Mesothelial cell of epicardium (in vitro differentiated cells): ENCODE results near the gene TRIM51. TPM values are rescaled to one million over a fixed set of nuclear protein-coding genes. Genes with fewer than 3 reads are reported as not detected.
"Not testable (repeated sequence)": the region's sequence is repeated elsewhere in the genome, so short reads cannot be mapped to it uniquely, and the experiment has no call there.

Source experiments
- DNase-seq, 2 experiments: peaks; one replicate each; pipeline ENCODE4 v3.0.0; 2021; ENCODE audit warnings: low spot score in 2 of 2; ENCODE audit not compliant: unreplicated experiment in 2 of 2
- H3K27ac Mint-ChIP-seq: 2 replicates; pipeline ENCODE4 v1.8.0; 2021; ENCODE audit warnings: mixed read lengths
- H3K27me3 Mint-ChIP-seq: 2 replicates; pipeline ENCODE4 v1.8.0; 2021; ENCODE audit warnings: low read depth, mixed read lengths
- H3K36me3 Mint-ChIP-seq: 2 replicates; pipeline ENCODE4 v1.8.0; 2021; ENCODE audit warnings: mixed read lengths
- H3K4me1 Mint-ChIP-seq: 2 replicates; pipeline ENCODE4 v1.8.0; 2021; ENCODE audit warnings: mixed read lengths
- H3K4me3 Mint-ChIP-seq: 2 replicates; pipeline ENCODE4 v1.8.0; 2021; ENCODE audit warnings: mild to moderate bottlenecking, moderate library complexity, mixed read lengths
- H3K9me3 Mint-ChIP-seq: 2 replicates; pipeline ENCODE4 v1.8.0; 2021; ENCODE audit warnings: mixed read lengths
- CTCF ChIP-seq: fragments of 200-600 bp; sonication (generic); IDR thresholded peaks from one replicate; pipeline ENCODE4 v1.5.0; 2021; ENCODE audit warnings: antibody characterized with exemption; ENCODE audit not compliant: unreplicated experiment
- total RNA-seq: library from RNA; stranded (reverse); gene quantifications from 3 replicates; pipeline ENCODE4 v1.2.1, GENCODE V29; 2021

TRIM51 gene
- total RNA-seq, 1 donor from 2014 or later = not detected

DNA sequence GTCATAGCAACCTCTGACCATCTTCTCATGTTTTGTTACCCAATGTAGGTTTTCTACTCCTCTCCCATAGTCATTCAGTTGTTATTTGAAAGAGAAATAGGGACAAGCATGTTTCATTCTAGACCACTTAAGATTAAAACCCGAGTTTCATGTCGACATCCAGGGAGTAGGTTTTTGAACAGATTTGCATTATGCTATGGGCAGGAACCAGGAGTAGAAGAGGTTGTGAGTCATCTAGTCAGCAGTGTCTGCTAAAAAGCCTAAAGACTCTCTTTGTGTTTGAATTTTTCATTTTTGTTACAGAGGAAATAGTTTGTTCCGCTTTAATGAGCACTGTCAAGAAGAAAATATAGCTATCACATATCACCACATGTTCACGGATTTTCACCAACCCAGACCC, 1.9 kb downstream of the TRIM51 start:
- not testable (repeated sequence) for H3K27ac Mint-ChIP-seq, H3K4me3 Mint-ChIP-seq, H3K36me3 Mint-ChIP-seq, H3K27me3 Mint-ChIP-seq, DNase-seq, H3K4me1 Mint-ChIP-seq
- peaks cover 57% of the 10 kb centered on the region for H3K9me3 Mint-ChIP-seq

DNA sequence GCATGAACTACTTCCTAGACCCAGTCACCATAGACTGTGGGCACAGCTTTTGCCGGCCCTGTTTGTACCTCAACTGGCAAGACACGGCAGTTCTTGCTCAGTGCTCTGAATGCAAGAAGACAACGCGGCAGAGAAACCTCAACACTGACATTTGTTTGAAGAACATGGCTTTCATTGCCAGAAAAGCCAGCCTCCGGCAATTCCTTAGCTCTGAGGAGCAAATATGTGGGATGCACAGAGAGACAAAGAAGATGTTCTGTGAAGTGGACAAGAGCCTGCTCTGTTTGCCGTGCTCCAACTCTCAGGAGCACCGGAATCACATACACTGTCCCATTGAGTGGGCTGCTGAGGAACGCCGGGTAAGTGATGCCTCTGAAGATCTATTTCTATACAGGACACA, 2.4 kb downstream of the TRIM51 start:
- not testable (repeated sequence) for H3K4me3 Mint-ChIP-seq, H3K36me3 Mint-ChIP-seq, H3K27me3 Mint-ChIP-seq, DNase-seq, H3K4me1 Mint-ChIP-seq, H3K27ac Mint-ChIP-seq
- H3K9me3 Mint-ChIP-seq = peaks cover 57% of the 10 kb centered on the region

DNA sequence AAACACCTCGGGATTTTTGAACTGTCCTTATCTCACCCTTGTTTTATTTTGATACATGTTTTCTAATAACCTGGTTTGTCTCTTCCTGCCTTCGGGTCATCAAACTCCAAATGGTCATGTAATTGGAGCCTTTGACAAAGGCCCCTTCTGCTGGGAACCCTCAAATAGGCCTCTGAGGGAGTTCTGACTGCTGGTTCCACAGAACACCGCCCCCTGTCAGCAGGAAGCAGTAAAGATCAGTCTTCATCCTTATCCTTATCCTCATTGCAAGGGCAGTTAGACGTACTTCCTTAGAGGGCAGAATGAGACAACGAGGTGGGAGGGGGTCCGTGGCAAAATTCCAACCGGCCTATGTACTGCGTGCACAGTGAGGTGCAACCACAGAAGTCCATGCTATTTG, 12.1 kb downstream of the TRIM51 start:
- no peak overlapping the region for H3K4me3 Mint-ChIP-seq
- no peaks in the 10 kb centered on the region for H3K27me3 Mint-ChIP-seq
- no peak overlapping the region for H3K27ac Mint-ChIP-seq
- no peak for TF ChIP-seq CTCF
- DNase-seq = no peak
- H3K4me1 Mint-ChIP-seq = no peaks in the 10 kb centered on the region
- H3K9me3 Mint-ChIP-seq = peaks cover 49% of the 10 kb centered on the region
- H3K36me3 Mint-ChIP-seq = no peaks in the 10 kb centered on the region

DNA sequence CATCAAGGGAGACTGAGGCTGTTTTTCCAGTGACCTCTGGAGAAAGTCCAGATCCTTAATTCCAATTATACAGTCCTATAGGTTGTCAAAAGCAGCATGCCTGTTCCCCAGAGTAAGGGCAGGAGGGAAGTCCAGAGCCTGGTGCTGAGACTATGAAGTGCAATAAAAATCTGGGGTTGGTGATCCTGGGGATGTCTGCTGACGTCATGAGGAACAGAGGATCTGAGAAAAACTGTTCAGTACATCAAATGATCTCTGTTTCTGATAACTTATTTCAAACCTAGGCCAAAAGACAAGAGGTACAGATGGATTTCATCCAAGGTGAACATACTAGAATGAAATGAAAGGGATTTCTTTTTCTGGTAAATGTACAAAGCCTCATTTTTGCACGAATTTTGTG, 19.2 kb downstream of the TRIM51 start:
- H3K27ac Mint-ChIP-seq = no peak overlapping the region
- H3K27me3 Mint-ChIP-seq = no peaks in the 10 kb centered on the region
- DNase-seq = no peak
- no peak overlapping the region for H3K4me3 Mint-ChIP-seq
- no peaks in the 10 kb centered on the region for H3K36me3 Mint-ChIP-seq
- no peaks in the 10 kb centered on the region for H3K4me1 Mint-ChIP-seq
- TF ChIP-seq CTCF = no peak
- H3K9me3 Mint-ChIP-seq = peaks cover 47% of the 10 kb centered on the region

GRCh38 chr11:55914482-55914881, 31.4 kb downstream of the TRIM51 start, which contains the start of gene OR5W2:
Gene OR5W2, minus strand, starts transcription at chr11:55914582. Its CDS starts 0 bp downstream, at chr11:55914582.
- DNase-seq = no peak
- Mint-ChIP-seq H3K27ac (no peak within 1 kb of the TSS), H3K4me1 (no peaks in the 10 kb centered on the region), H3K27me3 (no peaks in the 10 kb centered on the region), H3K36me3 (no peaks in the 10 kb centered on the region), H3K9me3 (peaks cover 63% of the 10 kb centered on the region), H3K4me3 (no peak within 1 kb of the TSS)
- TF ChIP-seq CTCF = no peak

DNA sequence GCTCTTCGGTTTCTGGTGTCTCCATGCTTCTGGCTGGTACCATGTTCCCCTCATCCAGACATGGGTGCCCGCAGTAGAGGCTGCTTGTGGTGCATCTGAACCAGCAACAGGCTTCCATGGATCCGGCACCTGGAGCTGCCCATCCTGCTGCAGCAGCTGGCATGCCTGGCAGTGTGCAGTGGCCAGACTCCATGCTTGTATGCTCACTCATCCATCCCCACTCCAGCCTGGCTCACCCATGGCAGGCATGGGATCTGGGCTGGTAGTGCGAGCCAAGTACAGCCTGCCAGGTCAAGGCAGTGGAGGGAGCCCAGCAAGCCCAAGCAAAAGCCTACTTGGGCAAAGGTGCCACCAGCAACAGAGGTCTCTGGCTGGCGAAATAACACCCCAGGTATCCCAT, 37.4 kb downstream of the TRIM51 start:
- Mint-ChIP-seq H3K4me3 (no peak overlapping the region), H3K4me1 (no peaks in the 10 kb centered on the region), H3K27ac (no peak overlapping the region), H3K9me3 (peaks cover 59% of the 10 kb centered on the region), H3K36me3 (no peaks in the 10 kb centered on the region), H3K27me3 (no peaks in the 10 kb centered on the region)
- no peak for DNase-seq
- TF ChIP-seq CTCF = no peak

- H3K36me3 Mint-ChIP-seq = no peaks in the 10 kb centered on the region
- no peaks in the 10 kb centered on the region for H3K4me1 Mint-ChIP-seq
- no peak for DNase-seq
- no peak within 1 kb of the TSS for H3K4me3 Mint-ChIP-seq
- TF ChIP-seq CTCF = no peak
- H3K27ac Mint-ChIP-seq = no peak within 1 kb of the TSS
- peaks cover 25% of the 10 kb centered on the region for H3K9me3 Mint-ChIP-seq
- no peaks in the 10 kb centered on the region for H3K27me3 Mint-ChIP-seq
These were observed 53.2 kb downstream of the TRIM51 start, which contains the start of gene OR5I1 for GRCh38 chr11:55936300-55936699. Gene OR5I1, minus strand, starts transcription at chr11:55936400. Its CDS starts 0 bp downstream, at chr11:55936400.
